Muscle layer of duodenum (tissue), 2 donors: ENCODE measurements around the gene AKT2.

Source experiments
- H3K27ac ChIP-seq: one replicate; pipeline ENCODE4 v1.7.0; 2013; ENCODE audit warnings: mild to moderate bottlenecking, low read length
- H3K27me3 ChIP-seq: one replicate; pipeline ENCODE4 v1.7.0; 2013; ENCODE audit warnings: low read depth, mild to moderate bottlenecking, control low read depth, low read length
- H3K36me3 ChIP-seq, 2 donors: one replicate each; pipeline ENCODE4 v1.7.0; 2013; ENCODE audit warnings: low read length in 2 of 2, control low read depth in 1 of 2, mild to moderate bottlenecking in 1 of 2; ENCODE audit not compliant: insufficient read depth in 2 of 2, control insufficient read depth in 1 of 2
- H3K4me1 ChIP-seq, 2 donors: one replicate each; pipeline ENCODE4 v1.7.0; 2013; ENCODE audit warnings: low read length in 2 of 2, mild to moderate bottlenecking in 2 of 2, control low read depth in 1 of 2, moderate library complexity in 1 of 2; ENCODE audit not compliant: insufficient read depth in 2 of 2, control insufficient read depth in 1 of 2
- H3K4me3 ChIP-seq, 2 donors: one replicate each; pipeline ENCODE4 v1.7.0; 2013; ENCODE audit warnings: low read length in 2 of 2, low read depth in 1 of 2, mild to moderate bottlenecking in 1 of 2
- H3K9me3 ChIP-seq, 2 donors: one replicate each; pipeline ENCODE4 v1.7.0; 2013; ENCODE audit warnings: low read length in 2 of 2, control low read depth in 1 of 2, mild to moderate bottlenecking in 1 of 2; ENCODE audit not compliant: control insufficient read depth in 1 of 2
- donor health status: healthy.

Gene AKT2

GRCh38 chr19:40239415-40240226, 45.5 kb downstream of the AKT2 start:
- Histone ChIP-seq H3K9me3 (no peaks in the 10 kb centered on the region), H3K4me1 (peaks cover 0 to 9% of the 10 kb centered on the region in 2 donors), H3K4me3 (no peak overlapping the region), H3K36me3 (peaks cover 28 to 77% of the 10 kb centered on the region in 2 donors), H3K27ac (no peak overlapping the region), H3K27me3 (no peaks in the 10 kb centered on the region)

- no peak overlapping the region for H3K27ac ChIP-seq
These were observed 46.4 kb downstream of the AKT2 start for GRCh38 chr19:40238775-40239174.

GRCh38 chr19:40237791-40238190, 47.4 kb downstream of the AKT2 start:
- Histone ChIP-seq H3K36me3 (peaks cover 28 to 94% of the 10 kb centered on the region in 2 donors), H3K27ac (no peak overlapping the region), H3K4me1 (peaks cover 0 to 12% of the 10 kb centered on the region in 2 donors), H3K27me3 (no peaks in the 10 kb centered on the region), H3K9me3 (no peaks in the 10 kb centered on the region), H3K4me3 (no peak overlapping the region)

More at GRCh38 chr19:40238775-40239174, 46.4 kb downstream of the AKT2 start:
- Histone ChIP-seq H3K36me3 (peaks cover 28 to 85% of the 10 kb centered on the region in 2 donors), H3K4me1 (peaks cover 0 to 7% of the 10 kb centered on the region in 2 donors), H3K4me3 (no peak overlapping the region), H3K27me3 (no peaks in the 10 kb centered on the region), H3K9me3 (no peaks in the 10 kb centered on the region)

GRCh38 chr19:40236366-40236765, 48.8 kb downstream of the AKT2 start:
- Histone ChIP-seq H3K4me1 (peaks cover 0 to 8% of the 10 kb centered on the region in 2 donors), H3K36me3 (peaks cover 28 to 83% of the 10 kb centered on the region in 2 donors), H3K27ac (no peak overlapping the region), H3K27me3 (no peaks in the 10 kb centered on the region), H3K9me3 (no peaks in the 10 kb centered on the region), H3K4me3 (no peak overlapping the region)

- H3K27me3 ChIP-seq, result no peaks in the 10 kb centered on the region
- no peaks in the 10 kb centered on the region for H3K9me3 ChIP-seq
- no peak overlapping the region for H3K4me3 ChIP-seq
- no peak overlapping the region for H3K27ac ChIP-seq
- H3K4me1 ChIP-seq, result peaks cover 0 to 8% of the 10 kb centered on the region in 2 donors
- H3K36me3 ChIP-seq, result peaks cover 28 to 79% of the 10 kb centered on the region in 2 donors
These were observed 49.2 kb downstream of the AKT2 start for GRCh38 chr19:40236026-40236355.

GRCh38 chr19:40235238-40236025, 49.7 kb downstream of the AKT2 start:
- H3K4me3 ChIP-seq, result no peak overlapping the region
- H3K27me3 ChIP-seq, result no peaks in the 10 kb centered on the region
- H3K4me1 ChIP-seq, result peaks cover 0 to 8% of the 10 kb centered on the region in 2 donors
- H3K9me3 ChIP-seq, result no peaks in the 10 kb centered on the region
- H3K27ac ChIP-seq, result no peak overlapping the region
- peaks cover 28 to 74% of the 10 kb centered on the region in 2 donors for H3K36me3 ChIP-seq

- H3K9me3 ChIP-seq, result no peaks in the 10 kb centered on the region
- peaks cover 0 to 8% of the 10 kb centered on the region in 2 donors for H3K4me1 ChIP-seq
- H3K27me3 ChIP-seq, result no peaks in the 10 kb centered on the region
- no peak overlapping the region for H3K27ac ChIP-seq
- no peak overlapping the region for H3K4me3 ChIP-seq
- peaks cover 21 to 66% of the 10 kb centered on the region in 2 donors for H3K36me3 ChIP-seq
These were observed 50.5 kb downstream of the AKT2 start for GRCh38 chr19:40234429-40235237.

- H3K27me3 ChIP-seq, result no peaks in the 10 kb centered on the region
- peaks cover 16 to 58% of the 10 kb centered on the region in 2 donors for H3K36me3 ChIP-seq
- no peak overlapping the region for H3K4me3 ChIP-seq
- H3K4me1 ChIP-seq, result peaks cover 0 to 8% of the 10 kb centered on the region in 2 donors
- no peak overlapping the region for H3K27ac ChIP-seq
- H3K9me3 ChIP-seq, result no peaks in the 10 kb centered on the region
These were observed 51.2 kb downstream of the AKT2 start for GRCh38 chr19:40233811-40234389.

- Histone ChIP-seq H3K36me3 (peaks cover 15 to 51% of the 10 kb centered on the region in 2 donors), H3K27me3 (no peaks in the 10 kb centered on the region), H3K27ac (no peak overlapping the region), H3K4me1 (peaks cover 0 to 8% of the 10 kb centered on the region in 2 donors), H3K4me3 (no peak overlapping the region), H3K9me3 (no peaks in the 10 kb centered on the region)
These were observed 52.0 kb downstream of the AKT2 start for GRCh38 chr19:40232949-40233810.

GRCh38 chr19:40232479-40232878, 52.7 kb downstream of the AKT2 start:
- peaks cover 0 to 8% of the 10 kb centered on the region in 2 donors for H3K4me1 ChIP-seq
- no peaks in the 10 kb centered on the region for H3K9me3 ChIP-seq
- H3K27me3 ChIP-seq, result peaks cover 3% of the 10 kb centered on the region
- H3K36me3 ChIP-seq, result peaks cover 15 to 44% of the 10 kb centered on the region in 2 donors
- H3K4me3 ChIP-seq, result no peak overlapping the region
- no peak overlapping the region for H3K27ac ChIP-seq
